LNCAP (cell line): ENCODE results near the gene PARP4.

Source experiments
- TF ChIP-seq, protein P1 (sequence below): fragments of 450-650 bp; IDR thresholded peaks from 2 replicates; pipeline ENCODE4 v1.5.1; 2017; ENCODE audit warnings: mild to moderate bottlenecking

PARP4 gene

DNA sequence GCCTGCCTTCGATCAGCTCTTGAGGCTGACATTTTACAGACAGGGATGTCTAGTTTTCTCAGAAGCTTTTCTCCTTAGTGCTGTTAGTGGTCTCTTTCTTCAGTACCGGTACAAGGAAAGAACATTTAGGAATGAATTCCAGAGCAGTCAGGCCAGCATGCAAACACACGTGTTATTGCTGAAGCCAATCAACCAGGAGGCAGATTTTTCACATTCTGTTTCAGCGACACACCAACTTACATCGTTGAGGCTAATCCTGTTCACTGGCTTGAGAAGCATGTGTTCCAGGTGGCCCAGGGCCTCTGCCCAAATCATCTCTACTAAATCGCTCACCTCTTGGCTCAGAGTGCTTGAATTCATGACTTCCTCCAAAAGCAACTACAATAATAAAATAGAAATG is 19.2 kb downstream of the PARP4 start:
- TF ChIP-seq, protein P1, sequence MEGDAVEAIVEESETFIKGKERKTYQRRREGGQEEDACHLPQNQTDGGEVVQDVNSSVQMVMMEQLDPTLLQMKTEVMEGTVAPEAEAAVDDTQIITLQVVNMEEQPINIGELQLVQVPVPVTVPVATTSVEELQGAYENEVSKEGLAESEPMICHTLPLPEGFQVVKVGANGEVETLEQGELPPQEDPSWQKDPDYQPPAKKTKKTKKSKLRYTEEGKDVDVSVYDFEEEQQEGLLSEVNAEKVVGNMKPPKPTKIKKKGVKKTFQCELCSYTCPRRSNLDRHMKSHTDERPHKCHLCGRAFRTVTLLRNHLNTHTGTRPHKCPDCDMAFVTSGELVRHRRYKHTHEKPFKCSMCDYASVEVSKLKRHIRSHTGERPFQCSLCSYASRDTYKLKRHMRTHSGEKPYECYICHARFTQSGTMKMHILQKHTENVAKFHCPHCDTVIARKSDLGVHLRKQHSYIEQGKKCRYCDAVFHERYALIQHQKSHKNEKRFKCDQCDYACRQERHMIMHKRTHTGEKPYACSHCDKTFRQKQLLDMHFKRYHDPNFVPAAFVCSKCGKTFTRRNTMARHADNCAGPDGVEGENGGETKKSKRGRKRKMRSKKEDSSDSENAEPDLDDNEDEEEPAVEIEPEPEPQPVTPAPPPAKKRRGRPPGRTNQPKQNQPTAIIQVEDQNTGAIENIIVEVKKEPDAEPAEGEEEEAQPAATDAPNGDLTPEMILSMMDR = no peak

DNA sequence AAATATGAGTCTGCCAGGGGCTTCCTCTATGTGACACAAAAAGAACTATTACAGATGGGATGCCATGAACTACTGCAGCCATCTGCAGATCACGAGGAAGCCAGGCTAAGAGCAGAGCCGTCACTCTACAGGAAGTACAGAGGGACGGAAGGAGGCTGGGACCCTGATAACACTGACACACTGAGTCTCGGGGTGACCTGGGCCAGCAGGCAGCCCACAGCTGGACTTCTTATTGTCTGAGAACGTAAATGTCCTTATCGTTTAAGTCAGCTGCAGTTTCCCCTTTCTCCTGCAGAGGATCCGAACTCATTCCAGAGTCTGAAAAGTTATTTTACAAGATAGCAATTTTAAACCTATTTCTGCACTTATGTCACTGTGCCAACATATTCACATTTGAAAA is 20.7 kb downstream of the PARP4 start:
- TF ChIP-seq, protein P1 = no peak

DNA sequence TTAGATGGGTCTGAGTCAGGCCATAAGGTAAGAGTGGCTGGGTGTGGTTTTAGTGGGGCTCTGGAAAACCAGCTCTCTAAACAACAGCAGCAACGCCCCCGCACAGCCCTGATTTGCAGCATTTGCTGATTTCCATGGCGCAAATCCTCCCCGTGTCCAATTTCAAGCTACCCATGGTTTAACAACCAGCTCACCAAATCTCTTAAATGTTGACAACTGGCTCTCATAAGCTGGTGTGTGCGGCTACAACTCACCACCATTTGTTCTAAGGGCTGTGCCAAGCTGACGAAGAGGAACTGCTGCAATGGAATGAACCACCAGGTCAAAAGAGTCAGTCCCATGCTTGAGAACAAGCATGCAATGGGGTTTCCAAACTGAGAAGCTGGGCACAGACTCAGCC is 22.9 kb downstream of the PARP4 start:
- TF ChIP-seq, protein P1 = no peak

DNA sequence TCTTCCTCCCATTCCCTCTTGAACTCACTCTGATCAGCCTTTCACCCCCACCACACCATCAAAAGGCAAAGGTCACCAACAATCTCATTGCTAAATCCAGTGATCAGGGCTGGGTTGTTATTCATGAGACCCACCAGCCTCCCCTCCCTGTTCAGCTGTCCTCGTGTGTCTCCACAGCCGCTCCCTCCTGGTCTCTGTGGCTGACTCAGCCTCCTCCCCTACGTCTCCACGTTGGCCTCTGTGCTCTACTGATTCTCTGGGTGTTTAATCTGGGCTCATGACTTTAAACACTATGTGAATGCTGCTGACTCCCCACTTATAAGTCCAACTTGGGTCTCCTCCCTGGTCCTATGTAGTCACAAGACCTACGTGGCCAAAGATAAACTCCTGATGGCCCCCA is 38.9 kb downstream of the PARP4 start:
- TF ChIP-seq, protein P1 = no peak

DNA sequence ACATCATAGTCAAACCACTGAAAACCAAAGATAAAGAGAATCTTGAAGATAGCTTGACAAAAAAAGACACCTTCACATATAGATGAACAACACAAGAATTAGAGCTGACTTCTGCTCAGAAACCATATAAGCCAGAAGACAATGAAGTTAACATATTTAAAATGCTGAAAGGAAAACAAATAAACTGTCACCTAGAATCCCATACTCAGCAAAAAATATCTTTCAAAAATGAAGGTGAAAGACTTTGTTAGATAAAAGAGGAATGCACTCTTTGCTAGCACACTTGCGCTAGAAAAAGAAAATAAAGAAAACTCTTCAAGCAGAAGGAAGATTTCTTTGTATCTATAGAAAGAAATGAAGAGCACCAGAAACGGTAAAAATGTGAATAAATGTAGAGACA is 49.5 kb downstream of the PARP4 start:
- TF ChIP-seq, protein P1 = no peak

DNA sequence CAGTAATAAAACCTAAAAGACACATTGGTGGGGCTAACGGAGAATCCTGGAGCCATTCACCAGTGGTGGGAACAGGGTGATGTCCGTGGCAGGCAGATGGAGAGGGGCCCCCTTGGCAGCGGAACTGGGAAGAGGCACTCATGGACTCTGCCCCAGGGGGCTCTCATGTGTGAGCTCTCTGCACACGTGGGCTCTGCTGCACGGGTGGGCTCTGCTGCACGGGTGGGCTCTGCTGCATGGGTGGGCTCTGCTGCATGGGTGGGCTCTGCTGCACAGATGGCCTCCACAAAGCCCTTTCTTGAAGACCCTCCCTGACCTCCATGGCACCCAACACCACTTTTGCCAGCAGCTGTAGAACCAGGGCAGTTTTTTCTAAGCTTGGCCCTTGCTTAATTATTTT is 52.3 kb downstream of the PARP4 start:
- TF ChIP-seq, protein P1 = no peak

DNA sequence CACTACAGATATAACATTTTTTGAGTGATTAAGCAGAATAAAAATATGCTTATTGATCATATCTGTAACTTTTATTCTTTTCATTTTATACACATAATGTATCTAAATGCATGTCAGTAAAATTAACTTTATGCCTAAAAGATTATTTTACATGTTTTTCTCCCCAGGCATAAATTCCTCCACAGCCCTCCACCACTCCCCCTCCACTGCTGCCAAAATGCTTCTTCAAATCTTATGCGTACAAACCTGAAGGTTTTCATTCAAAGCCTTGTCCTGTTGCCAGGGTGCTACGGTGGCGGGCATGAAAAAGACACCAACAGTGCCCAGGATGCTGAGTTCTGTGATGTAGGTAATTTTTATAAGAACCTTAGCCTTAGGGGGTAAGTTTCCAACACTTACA is 52.9 kb downstream of the PARP4 start:
- TF ChIP-seq, protein P1 = no peak

DNA sequence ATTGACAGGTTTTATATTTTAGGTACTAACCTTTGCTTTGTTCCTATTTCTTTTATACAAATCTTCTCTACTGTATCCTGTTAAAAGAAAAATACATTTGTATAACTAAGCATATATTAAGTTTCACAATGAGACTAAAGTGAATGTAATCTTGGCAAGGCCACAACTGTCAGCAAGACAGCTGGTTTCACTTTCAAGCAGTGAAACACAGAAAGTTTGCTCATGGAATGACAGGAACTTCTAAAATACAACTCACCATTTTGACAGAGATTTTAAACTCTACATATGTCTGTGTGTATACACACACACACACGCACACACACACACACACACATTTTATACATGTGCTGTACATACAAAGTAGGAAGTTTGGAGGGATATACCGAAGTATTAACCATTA is 53.3 kb downstream of the PARP4 start:
- TF ChIP-seq, protein P1 = no peak
